Measurements from ENCODE around the gene KCNG4.

Gene KCNG4

GRCh38 chr16:84225126-84225525 is 14.7 kb downstream of the KCNG4 start:
- no peaks in the 10 kb centered on the region for H3K36me3 ChIP-seq (ENCODE audit: control insufficient read depth in 2 of 2, insufficient read depth in 1 of 2, low read length in 2 of 2)
- H3K9me3 ChIP-seq (ENCODE audit: control insufficient read depth, insufficient read depth, low read depth, low read length), result no peaks in the 10 kb centered on the region
- H3K27ac ChIP-seq (ENCODE audit: extremely low read depth, low read depth, low read length), result no peak overlapping the region
- no peaks in the 10 kb centered on the region for H3K4me1 ChIP-seq (ENCODE audit: control insufficient read depth, insufficient read depth, low read length)
- CTCF ChIA-PET, result no interaction called here
- TF ChIP-seq, protein P1, sequence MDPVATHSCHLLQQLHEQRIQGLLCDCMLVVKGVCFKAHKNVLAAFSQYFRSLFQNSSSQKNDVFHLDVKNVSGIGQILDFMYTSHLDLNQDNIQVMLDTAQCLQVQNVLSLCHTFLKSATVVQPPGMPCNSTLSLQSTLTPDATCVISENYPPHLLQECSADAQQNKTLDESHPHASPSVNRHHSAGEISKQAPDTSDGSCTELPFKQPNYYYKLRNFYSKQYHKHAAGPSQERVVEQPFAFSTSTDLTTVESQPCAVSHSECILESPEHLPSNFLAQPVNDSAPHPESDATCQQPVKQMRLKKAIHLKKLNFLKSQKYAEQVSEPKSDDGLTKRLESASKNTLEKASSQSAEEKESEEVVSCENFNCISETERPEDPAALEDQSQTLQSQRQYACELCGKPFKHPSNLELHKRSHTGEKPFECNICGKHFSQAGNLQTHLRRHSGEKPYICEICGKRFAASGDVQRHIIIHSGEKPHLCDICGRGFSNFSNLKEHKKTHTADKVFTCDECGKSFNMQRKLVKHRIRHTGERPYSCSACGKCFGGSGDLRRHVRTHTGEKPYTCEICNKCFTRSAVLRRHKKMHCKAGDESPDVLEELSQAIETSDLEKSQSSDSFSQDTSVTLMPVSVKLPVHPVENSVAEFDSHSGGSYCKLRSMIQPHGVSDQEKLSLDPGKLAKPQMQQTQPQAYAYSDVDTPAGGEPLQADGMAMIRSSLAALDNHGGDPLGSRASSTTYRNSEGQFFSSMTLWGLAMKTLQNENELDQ (tag by site-specific recombination; IDR thresholded peaks at IDR 0.05; ENCODE audit: low read depth), result no peak
- 0 out of 2 replicates have a peak, but pooled peaks have one; percentile 44 for TF ChIP-seq ZNF768 (tag by site-specific recombination; IDR thresholded peaks at IDR 0.05)
- POLR2A ChIA-PET, result no interaction called here
- no peak overlapping the region for H3K4me3 ChIP-seq (ENCODE audit: low read depth, low read length)

- H3K36me3 ChIP-seq (ENCODE audit: control insufficient read depth in 2 of 2, insufficient read depth in 1 of 2, low read length in 2 of 2), result no peaks in the 10 kb centered on the region
- H3K9me3 ChIP-seq (ENCODE audit: control insufficient read depth, insufficient read depth, low read depth, low read length), result no peaks in the 10 kb centered on the region
- 0 out of 2 replicates have a peak, but pooled peaks have one; percentile 38 for TF ChIP-seq ZNF768 (tag by site-specific recombination; IDR thresholded peaks at IDR 0.05)
- no peak for TF ChIP-seq ZNF433 (tag by site-specific recombination; IDR thresholded peaks at IDR 0.05; ENCODE audit: low read depth)
- ChIA-PET POLR2A (interaction anchor here (0.6 kb wide), 1 partner anchor 23 kb away, joined by 3 read pairs; no protein-coding TSS in a partner anchor), CTCF (interaction anchor here (1.0 to 1.2 kb wide), 2 partner anchors 9 to 281 kb away, joined by 3 read pairs; no protein-coding TSS in a partner anchor)
- no peak overlapping the region for H3K4me3 ChIP-seq (ENCODE audit: low read depth, low read length)
- no peak overlapping the region for H3K27ac ChIP-seq (ENCODE audit: extremely low read depth, low read depth, low read length)
- H3K4me1 ChIP-seq (ENCODE audit: control insufficient read depth, insufficient read depth, low read length), result no peaks in the 10 kb centered on the region
Observed at GRCh38 chr16:84224554-84224953, 15.3 kb downstream of the KCNG4 start.

- no peak for TF ChIP-seq ZNF174 (tag by site-specific recombination; IDR thresholded peaks at IDR 0.05)
- TF ChIP-seq ZNF423 (tag by site-specific recombination; IDR thresholded peaks at IDR 0.05), result no peak
- TF ChIP-seq BCL11A (tag by site-specific recombination; IDR thresholded peaks at IDR 0.05; ENCODE audit: low read depth), result no peak
- no peak for TF ChIP-seq KLF8 (tag by site-specific recombination; IDR thresholded peaks at IDR 0.05)
- no peak for TF ChIP-seq KLF9 (tag by site-specific recombination; IDR thresholded peaks at IDR 0.05; ENCODE audit: low read depth)
- TF ChIP-seq EGR2 (tag by site-specific recombination; IDR thresholded peaks at IDR 0.05; ENCODE audit: low read depth), result no peak
- CTCF ChIA-PET, result interaction anchor here (0.6 to 1.2 kb wide), 4 partner anchors 10 to 296 kb away, joined by 3 to 6 read pairs (median 4); no protein-coding TSS in a partner anchor
- POLR2A ChIA-PET, result no interaction called here
Observed at GRCh38 chr16:84223456-84223855, 16.4 kb downstream of the KCNG4 start.

DNA sequence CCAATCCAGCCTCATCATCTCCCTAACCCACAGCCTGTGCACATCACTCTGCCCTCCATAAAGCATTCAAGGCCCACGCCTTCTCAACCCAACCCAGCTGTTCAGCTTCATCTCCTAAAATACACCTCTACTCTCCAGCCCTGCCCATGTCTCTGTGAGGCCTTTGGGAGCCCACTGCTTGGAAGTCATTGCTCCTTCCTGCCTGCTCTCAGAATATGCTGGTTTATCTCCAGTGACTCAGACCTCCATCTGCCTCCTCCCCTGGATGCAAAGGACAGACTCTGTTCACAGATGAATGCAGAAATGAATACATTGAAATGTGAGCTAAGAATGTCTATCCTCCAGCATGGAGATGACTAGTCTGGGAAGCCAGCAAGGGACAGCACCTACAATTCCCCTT is 19.0 kb downstream of the KCNG4 start:
- H3K9me3 ChIP-seq (ENCODE audit: control insufficient read depth, insufficient read depth, low read depth, low read length), result no peaks in the 10 kb centered on the region
- POLR2A ChIA-PET, result no interaction called here
- no peaks in the 10 kb centered on the region for H3K4me1 ChIP-seq (ENCODE audit: control insufficient read depth, insufficient read depth, low read length)
- TF ChIP-seq ZNF664 (tag by site-specific recombination; IDR thresholded peaks at IDR 0.05) (no peak), ZNF747 (tag by site-specific recombination; IDR thresholded peaks at IDR 0.05) (no peak), ZNF211 (tag by site-specific recombination; IDR thresholded peaks at IDR 0.05; ENCODE audit: low read depth) (no peak), MYNN (tag by site-specific recombination; IDR thresholded peaks at IDR 0.05; ENCODE audit: borderline replicate concordance) (no peak), ZNF155 (tag by site-specific recombination; IDR thresholded peaks at IDR 0.05) (no peak)
- TF ChIP-seq, protein P2, sequence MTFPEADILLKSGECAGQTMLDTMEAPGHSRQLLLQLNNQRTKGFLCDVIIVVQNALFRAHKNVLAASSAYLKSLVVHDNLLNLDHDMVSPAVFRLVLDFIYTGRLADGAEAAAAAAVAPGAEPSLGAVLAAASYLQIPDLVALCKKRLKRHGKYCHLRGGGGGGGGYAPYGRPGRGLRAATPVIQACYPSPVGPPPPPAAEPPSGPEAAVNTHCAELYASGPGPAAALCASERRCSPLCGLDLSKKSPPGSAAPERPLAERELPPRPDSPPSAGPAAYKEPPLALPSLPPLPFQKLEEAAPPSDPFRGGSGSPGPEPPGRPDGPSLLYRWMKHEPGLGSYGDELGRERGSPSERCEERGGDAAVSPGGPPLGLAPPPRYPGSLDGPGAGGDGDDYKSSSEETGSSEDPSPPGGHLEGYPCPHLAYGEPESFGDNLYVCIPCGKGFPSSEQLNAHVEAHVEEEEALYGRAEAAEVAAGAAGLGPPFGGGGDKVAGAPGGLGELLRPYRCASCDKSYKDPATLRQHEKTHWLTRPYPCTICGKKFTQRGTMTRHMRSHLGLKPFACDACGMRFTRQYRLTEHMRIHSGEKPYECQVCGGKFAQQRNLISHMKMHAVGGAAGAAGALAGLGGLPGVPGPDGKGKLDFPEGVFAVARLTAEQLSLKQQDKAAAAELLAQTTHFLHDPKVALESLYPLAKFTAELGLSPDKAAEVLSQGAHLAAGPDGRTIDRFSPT (tag by site-specific recombination; IDR thresholded peaks at IDR 0.05), result no peak
- CTCF ChIA-PET, result no interaction called here
- H3K4me3 ChIP-seq (ENCODE audit: low read depth, low read length), result no peak overlapping the region
- H3K27ac ChIP-seq (ENCODE audit: extremely low read depth, low read depth, low read length), result no peak overlapping the region
- H3K36me3 ChIP-seq (ENCODE audit: control insufficient read depth in 2 of 2, insufficient read depth in 1 of 2, low read length in 2 of 2), result no peaks in the 10 kb centered on the region

More at GRCh38 chr16:84223456-84223855, 16.4 kb downstream of the KCNG4 start:
- Histone ChIP-seq H3K4me1 (ENCODE audit: control insufficient read depth, insufficient read depth, low read length) (no peaks in the 10 kb centered on the region), H3K9me3 (ENCODE audit: control insufficient read depth, insufficient read depth, low read depth, low read length) (no peaks in the 10 kb centered on the region), H3K4me3 (ENCODE audit: low read depth, low read length) (no peak overlapping the region), H3K36me3 (ENCODE audit: control insufficient read depth in 2 of 2, insufficient read depth in 1 of 2, low read length in 2 of 2) (no peaks in the 10 kb centered on the region), H3K27ac (ENCODE audit: extremely low read depth, low read depth, low read length) (no peak overlapping the region)

Measured in HEK293 (cell line).